Measurements from ENCODE around the gene MT3.
"Not testable (repeated sequence)": the region's sequence is repeated elsewhere in the genome, so short reads cannot be mapped to it uniquely, and the experiment has no call there.

MT3 gene

GRCh38 chr16:56580391-56581048, 8.8 kb upstream of the MT3 start:
- TF ChIP-seq ZNF70 (CRISPR knock-in tag; IDR thresholded peaks at IDR 0.05) (no peak), TOX (CRISPR knock-in tag; IDR thresholded peaks at IDR 0.05; ENCODE audit: borderline replicate concordance) (no peak), GLIS3 (CRISPR knock-in tag; IDR thresholded peaks at IDR 0.05) (no peak), CREB5 (CRISPR knock-in tag; IDR thresholded peaks at IDR 0.05; ENCODE audit: low read depth) (no peak), ZFP3 (CRISPR knock-in tag; IDR thresholded peaks at IDR 0.05) (no peak), PATZ1 (CRISPR knock-in tag; IDR thresholded peaks at IDR 0.05; ENCODE audit: borderline replicate concordance) (no peak), SNAI2 (CRISPR knock-in tag; IDR thresholded peaks at IDR 0.05) (no peak), ISL1 (CRISPR knock-in tag; IDR thresholded peaks at IDR 0.05) (no peak), TCF4 (CRISPR knock-in tag; IDR thresholded peaks at IDR 0.05; ENCODE audit: borderline replicate concordance) (no peak), TSHZ2 (CRISPR knock-in tag; IDR thresholded peaks at IDR 0.05) (no peak), ARNTL (CRISPR knock-in tag; IDR thresholded peaks at IDR 0.05; ENCODE audit: borderline replicate concordance, low read depth) (no peak), POU6F1 (CRISPR knock-in tag; IDR thresholded peaks at IDR 0.05; ENCODE audit: borderline replicate concordance, low read depth) (no peak)
- ATAC-seq: no peak

GRCh38 chr16:56582911-56583310, 6.4 kb upstream of the MT3 start:
- not testable (repeated sequence) for ATAC-seq

- TF ChIP-seq OSR1 (CRISPR knock-in tag; IDR thresholded peaks at IDR 0.05) (no peak), ISL1 (CRISPR knock-in tag; IDR thresholded peaks at IDR 0.05) (no peak), ZNF565 (CRISPR knock-in tag; conservative IDR thresholded peaks at IDR 0.05; ENCODE audit: low read depth) (no peak), ZNF70 (CRISPR knock-in tag; IDR thresholded peaks at IDR 0.05) (no peak), ARNTL (CRISPR knock-in tag; IDR thresholded peaks at IDR 0.05; ENCODE audit: borderline replicate concordance, low read depth) (no peak)
- no peak for ATAC-seq
Measured at GRCh38 chr16:56583351-56584168, 5.8 kb upstream of the MT3 start.

- ATAC-seq: no peak
- TF ChIP-seq OSR1 (CRISPR knock-in tag; IDR thresholded peaks at IDR 0.05): no peak
- TF ChIP-seq ZNF565 (CRISPR knock-in tag; conservative IDR thresholded peaks at IDR 0.05; ENCODE audit: low read depth): no peak
- TF ChIP-seq PPARA (CRISPR knock-in tag; IDR thresholded peaks at IDR 0.05; ENCODE audit: borderline replicate concordance): no peak
- TF ChIP-seq ARNTL (CRISPR knock-in tag; IDR thresholded peaks at IDR 0.05; ENCODE audit: borderline replicate concordance, low read depth): no peak
- TF ChIP-seq ESRRG (CRISPR knock-in tag; IDR thresholded peaks at IDR 0.05): no peak
- no peak for TF ChIP-seq ISL1 (CRISPR knock-in tag; IDR thresholded peaks at IDR 0.05)
- no peak for TF ChIP-seq CSDC2 (CRISPR knock-in tag; IDR thresholded peaks at IDR 0.05)
- no peak for TF ChIP-seq POU6F1 (CRISPR knock-in tag; IDR thresholded peaks at IDR 0.05; ENCODE audit: borderline replicate concordance, low read depth)
- TF ChIP-seq CSRNP3 (CRISPR knock-in tag; IDR thresholded peaks at IDR 0.05): no peak
- TF ChIP-seq ZFP3 (CRISPR knock-in tag; IDR thresholded peaks at IDR 0.05): no peak
- no peak for TF ChIP-seq GLIS3 (CRISPR knock-in tag; IDR thresholded peaks at IDR 0.05)
- TF ChIP-seq ZFP30 (CRISPR knock-in tag; IDR thresholded peaks at IDR 0.05): no peak
- no peak for TF ChIP-seq SNAI2 (CRISPR knock-in tag; IDR thresholded peaks at IDR 0.05)
- TF ChIP-seq TOX (CRISPR knock-in tag; IDR thresholded peaks at IDR 0.05; ENCODE audit: borderline replicate concordance): no peak
- TF ChIP-seq ZNF70 (CRISPR knock-in tag; IDR thresholded peaks at IDR 0.05): no peak
- TF ChIP-seq ZNF8 (CRISPR knock-in tag; IDR thresholded peaks at IDR 0.05): no peak
- no peak for TF ChIP-seq PATZ1 (CRISPR knock-in tag; IDR thresholded peaks at IDR 0.05; ENCODE audit: borderline replicate concordance)
Measured at GRCh38 chr16:56584276-56584675, 5.1 kb upstream of the MT3 start.

All from SK-N-SH treated with all-trans-retinoic acid at 6 μM for 48 hours (cell line).